H9 (cell line): ENCODE data around the gene TTC39A. TPM values are rescaled to one million over a fixed set of nuclear protein-coding genes. Genes with fewer than 3 reads are reported as not detected.
A peak's percentile ranks its signal among the peaks of the same experiment; 100 is the strongest.

Experiments used
- DNase-seq: peaks from one replicate; pipeline ENCODE4 v3.0.0-alpha.2; 2017
- H2AFZ ChIP-seq: one replicate; pipeline ENCODE4 v1.6.1; 2013; ENCODE audit warnings: mild to moderate bottlenecking, low read length, control low read depth, moderate library complexity
- H2AK5ac ChIP-seq: 2 replicates; pipeline ENCODE4 v1.6.1; 2013; ENCODE audit warnings: low read length, control low read depth, mixed read lengths; ENCODE audit not compliant: insufficient read length
- H2BK120ac ChIP-seq: one replicate; pipeline ENCODE4 v1.6.1; 2013; ENCODE audit warnings: low read depth, mild to moderate bottlenecking, low read length, control low read depth, inconsistent platforms; ENCODE audit not compliant: poor library complexity, severe bottlenecking
- H2BK12ac ChIP-seq: 2 replicates; pipeline ENCODE4 v1.6.1; 2013; ENCODE audit warnings: low read length, control low read depth, mixed read lengths, low read depth; ENCODE audit not compliant: insufficient read length
- H2BK15ac ChIP-seq: 2 replicates; pipeline ENCODE4 v1.6.1; 2013; ENCODE audit warnings: low read depth, low read length, control low read depth
- H2BK20ac ChIP-seq: one replicate; pipeline ENCODE4 v1.6.1; 2013; ENCODE audit warnings: low read depth, mild to moderate bottlenecking, low read length, control low read depth, inconsistent platforms; ENCODE audit not compliant: poor library complexity, severe bottlenecking
- H2BK5ac ChIP-seq: 2 replicates; pipeline ENCODE4 v1.6.1; 2013; ENCODE audit warnings: low read length, control low read depth, mixed read lengths; ENCODE audit not compliant: insufficient read length
- H3K14ac ChIP-seq: 2 replicates; pipeline ENCODE4 v1.6.1; 2013; ENCODE audit warnings: low read length, control low read depth; ENCODE audit not compliant: insufficient read depth
- H3K18ac ChIP-seq: 2 replicates; pipeline ENCODE4 v1.6.1; 2013; ENCODE audit warnings: low read depth, mild to moderate bottlenecking, mixed read lengths, low read length, control low read depth; ENCODE audit not compliant: insufficient read length
- H3K23ac ChIP-seq: 2 replicates; pipeline ENCODE4 v1.6.1; 2013; ENCODE audit warnings: low read length, control low read depth, mixed read lengths, low read depth; ENCODE audit not compliant: insufficient read length
- H3K23me2 ChIP-seq: 2 replicates; pipeline ENCODE4 v1.6.1; 2013; ENCODE audit warnings: low read depth, mild to moderate bottlenecking, mixed read lengths, low read length, control low read depth; ENCODE audit not compliant: insufficient read length, poor library complexity, severe bottlenecking
- H3K27ac ChIP-seq: 2 replicates; pipeline ENCODE4 v1.5.1; 2013; ENCODE audit warnings: low read length, control low read depth, mixed read lengths, low read depth; ENCODE audit not compliant: insufficient read length
- H3K27me3 ChIP-seq: 2 replicates; pipeline ENCODE4 v1.6.1; 2013; ENCODE audit warnings: low read length, control low read depth, inconsistent platforms; ENCODE audit not compliant: insufficient read depth
- H3K4ac ChIP-seq: 2 replicates; pipeline ENCODE4 v1.6.1; 2013; ENCODE audit warnings: low read depth, mild to moderate bottlenecking, control low read depth, inconsistent platforms, low read length, moderate library complexity
- H3K4me1 ChIP-seq: 2 replicates; pipeline ENCODE4 v1.6.1; 2013; ENCODE audit warnings: low read length, control low read depth, inconsistent platforms; ENCODE audit not compliant: insufficient read depth
- H3K4me2 ChIP-seq: 2 replicates; pipeline ENCODE4 v1.6.1; 2013; ENCODE audit warnings: low read length, control low read depth, mixed read lengths; ENCODE audit not compliant: insufficient read length, insufficient read depth
- H3K56ac ChIP-seq: 2 replicates; pipeline ENCODE4 v1.6.1; 2013; ENCODE audit warnings: low read depth, mild to moderate bottlenecking, mixed read lengths, low read length, control low read depth; ENCODE audit not compliant: insufficient read length
- H3K79me1 ChIP-seq: 2 replicates; pipeline ENCODE4 v1.6.1; 2013; ENCODE audit warnings: low read depth, mild to moderate bottlenecking, moderate library complexity, low read length, control low read depth, inconsistent platforms; ENCODE audit not compliant: insufficient read depth, poor library complexity, severe bottlenecking
- H3K79me2 ChIP-seq: 2 replicates; pipeline ENCODE4 v1.6.1; 2013; ENCODE audit warnings: low read length, control low read depth, inconsistent platforms; ENCODE audit not compliant: insufficient read depth
- H3K9ac ChIP-seq: 2 replicates; pipeline ENCODE4 v1.6.1; 2013; ENCODE audit warnings: low read length, control low read depth, mixed read lengths; ENCODE audit not compliant: insufficient read length; ENCODE audit errors: extremely low read depth
- H3K9me3 ChIP-seq: one replicate; pipeline ENCODE4 v1.6.1; 2013; ENCODE audit warnings: low read depth, low read length, inconsistent platforms; ENCODE audit not compliant: control insufficient read depth
- H3T11ph ChIP-seq: one replicate; pipeline ENCODE4 v1.6.1; 2013; ENCODE audit warnings: mild to moderate bottlenecking, low read length, control low read depth, inconsistent platforms
- H4K20me1 ChIP-seq: one replicate; pipeline ENCODE4 v1.6.1; 2013; ENCODE audit not compliant: control insufficient read depth, insufficient read length, insufficient read depth
- H4K5ac ChIP-seq: 2 replicates; pipeline ENCODE4 v1.6.1; 2013; ENCODE audit warnings: low read depth, mild to moderate bottlenecking, mixed read lengths, low read length, control low read depth; ENCODE audit not compliant: insufficient read length
- H4K8ac ChIP-seq: replicated peaks from 2 replicates; pipeline ENCODE4 v1.6.1; 2013; ENCODE audit warnings: low read length, control low read depth, mixed read lengths, low read depth; ENCODE audit not compliant: insufficient read length
- H4K91ac ChIP-seq: 2 replicates; pipeline ENCODE4 v1.6.1; 2013; ENCODE audit warnings: low read depth, mild to moderate bottlenecking, moderate library complexity, mixed read lengths, low read length, control low read depth; ENCODE audit not compliant: insufficient read length
- H3K27ac Mint-ChIP-seq, 3 experiments: 2 replicates in 2 of 3; 3 replicates in 1 of 3; pipeline ENCODE4 v1.8.0; 2020 to 2021; ENCODE audit warnings: mixed read lengths in 3 of 3, mild to moderate bottlenecking in 1 of 3, moderate library complexity in 1 of 3
- H3K27me3 Mint-ChIP-seq: 2 replicates; pipeline ENCODE4 v1.8.0; 2021; ENCODE audit warnings: low read depth, mild to moderate bottlenecking, moderate library complexity, mixed read lengths
- H3K36me3 Mint-ChIP-seq, 3 experiments: 2 replicates in 2 of 3; 3 replicates in 1 of 3; pipeline ENCODE4 v1.8.0; 2020 to 2021; ENCODE audit warnings: low read depth in 3 of 3, mixed read lengths in 3 of 3; ENCODE audit not compliant: insufficient read depth in 1 of 3
- H3K4me1 Mint-ChIP-seq, 2 experiments: 2 replicates each; pipeline ENCODE4 v1.8.0; 2020; ENCODE audit warnings: mixed read lengths in 2 of 2
- H3K4me3 Mint-ChIP-seq, 2 experiments: 2 replicates in 1 of 2; 3 replicates in 1 of 2; pipeline ENCODE4 v1.8.0; 2020 to 2021; ENCODE audit warnings: mild to moderate bottlenecking in 2 of 2, mixed read lengths in 2 of 2, moderate library complexity in 1 of 2
- H3K9me3 Mint-ChIP-seq, 2 experiments: 2 replicates in 1 of 2; 3 replicates in 1 of 2; pipeline ENCODE4 v1.8.0; 2020; ENCODE audit warnings: mild to moderate bottlenecking in 2 of 2, mixed read lengths in 2 of 2, moderate library complexity in 1 of 2
- CTCF ChIP-seq: fragments of 200-600 bp; sonication (generic); conservative IDR thresholded peaks from 3 replicates; pipeline ENCODE4 v1.8.0; 2021; ENCODE audit warnings: antibody characterized with exemption, mild to moderate bottlenecking
- WGBS: extraction: QIAGEN DNeasy Blood & Tissue Kit; methylation state at CpG from one replicate; pipeline ENCODE4 v1.1.7; 2013; ENCODE audit warnings: missing lambda C conversion rate, low lambda C conversion rate, mixed read lengths; ENCODE audit not compliant: insufficient read length; ENCODE audit errors: extremely low coverage; 5-methylcytosine and 5-hydroxymethylcytosine counted together
- total RNA-seq: library from RNA; stranded (reverse); gene quantifications from 2 replicates; pipeline ENCODE4 v1.2.1, GENCODE V29; 2021

The TTC39A gene
- total RNA-seq, 1 experiment from 2014 or later, result 7.7 TPM

- Mint-ChIP-seq H3K9me3 (no peaks in the 10 kb centered on the region), H3K36me3 (no peaks in the 10 kb centered on the region), H3K27me3 (peaks cover 24% of the 10 kb centered on the region), H3K4me3 (peak overlapping the region; percentile 63 to 78), H3K27ac (no peak overlapping the region), H3K4me1 (peaks cover 23 to 35% of the 10 kb centered on the region in 2 experiments)
- Histone ChIP-seq H4K91ac (no peak overlapping the region), H3K23me2 (peaks cover 6% of the 10 kb centered on the region), H2BK5ac (no peak overlapping the region), H3K14ac (no peak overlapping the region), H3K4me2 (peak overlapping the region; percentile 69), H3K56ac (no peak overlapping the region), H2BK20ac (no peak overlapping the region), H4K8ac (no peak overlapping the region), H3K4ac (no peak overlapping the region), H2BK12ac (no peak overlapping the region), H3K9ac (no peak overlapping the region), H3K4me1 (peaks cover 3% of the 10 kb centered on the region; the same call in 1 of the 2 replicates), H3K79me2 (no peaks in the 10 kb centered on the region), H2BK15ac (no peak overlapping the region), H3K79me1 (no peaks in the 10 kb centered on the region), H3K9me3 (no peaks in the 10 kb centered on the region), H4K5ac (no peak overlapping the region), H3K27ac (no peak overlapping the region), H2AK5ac (no peak overlapping the region), H3K23ac (no peak overlapping the region), H4K20me1 (no peaks in the 10 kb centered on the region), H3K27me3 (no peaks in the 10 kb centered on the region; the same call in 1 of the 2 replicates), H3T11ph (no peak overlapping the region), H2BK120ac (no peak overlapping the region), H3K18ac (no peak overlapping the region), H2AFZ (no peak overlapping the region)
- DNase-seq, result no peak
- WGBS, result no CpG with 5 or more reads among the region's 26 CpGs
- no peak for TF ChIP-seq CTCF
Measured at GRCh38 chr1:51329443-51330325, 678 bp downstream of the TTC39A start.
